ENCODE measurements around the gene ANKRD11.

DNA sequence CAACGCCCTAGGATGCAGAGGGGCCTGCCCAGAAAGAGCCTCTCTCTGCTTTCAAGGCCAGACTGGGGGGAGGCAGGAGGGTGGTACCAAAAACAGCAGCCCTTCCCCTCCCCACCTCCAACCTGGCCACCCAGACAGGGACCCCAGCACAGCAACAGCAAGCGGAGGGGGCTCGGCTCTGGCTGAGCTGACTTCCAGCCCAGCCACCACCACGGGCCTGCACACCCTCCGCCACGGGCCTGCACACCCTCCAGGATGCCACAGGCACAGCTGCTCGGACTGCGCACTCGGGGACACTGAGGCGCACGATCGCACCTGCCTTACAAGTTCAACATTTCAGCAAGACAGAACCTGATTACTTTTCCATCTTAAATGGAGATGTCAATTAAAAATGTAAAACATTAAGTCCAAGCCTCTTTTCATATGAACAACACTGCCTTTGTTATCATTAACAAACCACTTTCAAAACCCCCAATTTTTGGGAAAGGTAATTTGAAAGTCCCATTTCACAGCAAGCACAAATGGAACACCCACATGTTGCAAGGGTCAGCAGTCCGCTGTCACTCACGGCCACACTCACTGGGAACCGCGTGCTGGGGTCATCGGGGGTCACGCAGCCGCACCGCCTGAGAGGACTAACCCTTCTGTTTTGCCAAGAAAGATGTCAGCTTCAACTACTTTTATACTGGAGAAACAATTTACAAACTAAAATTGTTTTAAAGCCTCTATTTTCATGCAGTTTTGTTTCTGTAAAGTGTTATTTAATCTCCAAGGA lies 76.4 kb downstream of the ANKRD11 start:
- TF ChIP-seq, protein P1, sequence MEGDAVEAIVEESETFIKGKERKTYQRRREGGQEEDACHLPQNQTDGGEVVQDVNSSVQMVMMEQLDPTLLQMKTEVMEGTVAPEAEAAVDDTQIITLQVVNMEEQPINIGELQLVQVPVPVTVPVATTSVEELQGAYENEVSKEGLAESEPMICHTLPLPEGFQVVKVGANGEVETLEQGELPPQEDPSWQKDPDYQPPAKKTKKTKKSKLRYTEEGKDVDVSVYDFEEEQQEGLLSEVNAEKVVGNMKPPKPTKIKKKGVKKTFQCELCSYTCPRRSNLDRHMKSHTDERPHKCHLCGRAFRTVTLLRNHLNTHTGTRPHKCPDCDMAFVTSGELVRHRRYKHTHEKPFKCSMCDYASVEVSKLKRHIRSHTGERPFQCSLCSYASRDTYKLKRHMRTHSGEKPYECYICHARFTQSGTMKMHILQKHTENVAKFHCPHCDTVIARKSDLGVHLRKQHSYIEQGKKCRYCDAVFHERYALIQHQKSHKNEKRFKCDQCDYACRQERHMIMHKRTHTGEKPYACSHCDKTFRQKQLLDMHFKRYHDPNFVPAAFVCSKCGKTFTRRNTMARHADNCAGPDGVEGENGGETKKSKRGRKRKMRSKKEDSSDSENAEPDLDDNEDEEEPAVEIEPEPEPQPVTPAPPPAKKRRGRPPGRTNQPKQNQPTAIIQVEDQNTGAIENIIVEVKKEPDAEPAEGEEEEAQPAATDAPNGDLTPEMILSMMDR (IDR thresholded peaks at IDR 0.05): no peak
- no peak for TF ChIP-seq POLR2AphosphoS5 (IDR thresholded peaks at IDR 0.05; ENCODE audit: low read depth, low read length)
- TF ChIP-seq, protein P2, sequence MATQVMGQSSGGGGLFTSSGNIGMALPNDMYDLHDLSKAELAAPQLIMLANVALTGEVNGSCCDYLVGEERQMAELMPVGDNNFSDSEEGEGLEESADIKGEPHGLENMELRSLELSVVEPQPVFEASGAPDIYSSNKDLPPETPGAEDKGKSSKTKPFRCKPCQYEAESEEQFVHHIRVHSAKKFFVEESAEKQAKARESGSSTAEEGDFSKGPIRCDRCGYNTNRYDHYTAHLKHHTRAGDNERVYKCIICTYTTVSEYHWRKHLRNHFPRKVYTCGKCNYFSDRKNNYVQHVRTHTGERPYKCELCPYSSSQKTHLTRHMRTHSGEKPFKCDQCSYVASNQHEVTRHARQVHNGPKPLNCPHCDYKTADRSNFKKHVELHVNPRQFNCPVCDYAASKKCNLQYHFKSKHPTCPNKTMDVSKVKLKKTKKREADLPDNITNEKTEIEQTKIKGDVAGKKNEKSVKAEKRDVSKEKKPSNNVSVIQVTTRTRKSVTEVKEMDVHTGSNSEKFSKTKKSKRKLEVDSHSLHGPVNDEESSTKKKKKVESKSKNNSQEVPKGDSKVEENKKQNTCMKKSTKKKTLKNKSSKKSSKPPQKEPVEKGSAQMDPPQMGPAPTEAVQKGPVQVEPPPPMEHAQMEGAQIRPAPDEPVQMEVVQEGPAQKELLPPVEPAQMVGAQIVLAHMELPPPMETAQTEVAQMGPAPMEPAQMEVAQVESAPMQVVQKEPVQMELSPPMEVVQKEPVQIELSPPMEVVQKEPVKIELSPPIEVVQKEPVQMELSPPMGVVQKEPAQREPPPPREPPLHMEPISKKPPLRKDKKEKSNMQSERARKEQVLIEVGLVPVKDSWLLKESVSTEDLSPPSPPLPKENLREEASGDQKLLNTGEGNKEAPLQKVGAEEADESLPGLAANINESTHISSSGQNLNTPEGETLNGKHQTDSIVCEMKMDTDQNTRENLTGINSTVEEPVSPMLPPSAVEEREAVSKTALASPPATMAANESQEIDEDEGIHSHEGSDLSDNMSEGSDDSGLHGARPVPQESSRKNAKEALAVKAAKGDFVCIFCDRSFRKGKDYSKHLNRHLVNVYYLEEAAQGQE (IDR thresholded peaks at IDR 0.05; ENCODE audit: insufficient read depth in 1 of 2, low read depth in 2 of 2, low read length in 1 of 2): no peak

Measured in Panc1 (cell line).